H9 (cell line): ENCODE results near the gene CHRNG. TPM values are rescaled to one million over a fixed set of nuclear protein-coding genes. Genes with fewer than 3 reads are reported as not detected.

Experiments
- DNase-seq: peaks from one replicate; pipeline ENCODE4 v3.0.0-alpha.2; 2017
- H2AFZ ChIP-seq: one replicate; pipeline ENCODE4 v1.6.1; 2013; ENCODE audit warnings: mild to moderate bottlenecking, low read length, control low read depth, moderate library complexity
- H2AK5ac ChIP-seq: 2 replicates; pipeline ENCODE4 v1.6.1; 2013; ENCODE audit warnings: low read length, control low read depth, mixed read lengths; ENCODE audit not compliant: insufficient read length
- H2BK120ac ChIP-seq: one replicate; pipeline ENCODE4 v1.6.1; 2013; ENCODE audit warnings: low read depth, mild to moderate bottlenecking, low read length, control low read depth, inconsistent platforms; ENCODE audit not compliant: poor library complexity, severe bottlenecking
- H2BK12ac ChIP-seq: 2 replicates; pipeline ENCODE4 v1.6.1; 2013; ENCODE audit warnings: low read length, control low read depth, mixed read lengths, low read depth; ENCODE audit not compliant: insufficient read length
- H2BK15ac ChIP-seq: 2 replicates; pipeline ENCODE4 v1.6.1; 2013; ENCODE audit warnings: low read depth, low read length, control low read depth
- H2BK20ac ChIP-seq: one replicate; pipeline ENCODE4 v1.6.1; 2013; ENCODE audit warnings: low read depth, mild to moderate bottlenecking, low read length, control low read depth, inconsistent platforms; ENCODE audit not compliant: poor library complexity, severe bottlenecking
- H2BK5ac ChIP-seq: 2 replicates; pipeline ENCODE4 v1.6.1; 2013; ENCODE audit warnings: low read length, control low read depth, mixed read lengths; ENCODE audit not compliant: insufficient read length
- H3K14ac ChIP-seq: 2 replicates; pipeline ENCODE4 v1.6.1; 2013; ENCODE audit warnings: low read length, control low read depth; ENCODE audit not compliant: insufficient read depth
- H3K18ac ChIP-seq: 2 replicates; pipeline ENCODE4 v1.6.1; 2013; ENCODE audit warnings: low read depth, mild to moderate bottlenecking, mixed read lengths, low read length, control low read depth; ENCODE audit not compliant: insufficient read length
- H3K23ac ChIP-seq: 2 replicates; pipeline ENCODE4 v1.6.1; 2013; ENCODE audit warnings: low read length, control low read depth, mixed read lengths, low read depth; ENCODE audit not compliant: insufficient read length
- H3K23me2 ChIP-seq: 2 replicates; pipeline ENCODE4 v1.6.1; 2013; ENCODE audit warnings: low read depth, mild to moderate bottlenecking, mixed read lengths, low read length, control low read depth; ENCODE audit not compliant: insufficient read length, poor library complexity, severe bottlenecking
- H3K27ac ChIP-seq: 2 replicates; pipeline ENCODE4 v1.5.1; 2013; ENCODE audit warnings: low read length, control low read depth, mixed read lengths, low read depth; ENCODE audit not compliant: insufficient read length
- H3K27me3 ChIP-seq: 2 replicates; pipeline ENCODE4 v1.6.1; 2013; ENCODE audit warnings: low read length, control low read depth, inconsistent platforms; ENCODE audit not compliant: insufficient read depth
- H3K4ac ChIP-seq: 2 replicates; pipeline ENCODE4 v1.6.1; 2013; ENCODE audit warnings: low read depth, mild to moderate bottlenecking, control low read depth, inconsistent platforms, low read length, moderate library complexity
- H3K4me1 ChIP-seq: 2 replicates; pipeline ENCODE4 v1.6.1; 2013; ENCODE audit warnings: low read length, control low read depth, inconsistent platforms; ENCODE audit not compliant: insufficient read depth
- H3K4me2 ChIP-seq: 2 replicates; pipeline ENCODE4 v1.6.1; 2013; ENCODE audit warnings: low read length, control low read depth, mixed read lengths; ENCODE audit not compliant: insufficient read length, insufficient read depth
- H3K56ac ChIP-seq: 2 replicates; pipeline ENCODE4 v1.6.1; 2013; ENCODE audit warnings: low read depth, mild to moderate bottlenecking, mixed read lengths, low read length, control low read depth; ENCODE audit not compliant: insufficient read length
- H3K79me1 ChIP-seq: 2 replicates; pipeline ENCODE4 v1.6.1; 2013; ENCODE audit warnings: low read depth, mild to moderate bottlenecking, moderate library complexity, low read length, control low read depth, inconsistent platforms; ENCODE audit not compliant: insufficient read depth, poor library complexity, severe bottlenecking
- H3K79me2 ChIP-seq: 2 replicates; pipeline ENCODE4 v1.6.1; 2013; ENCODE audit warnings: low read length, control low read depth, inconsistent platforms; ENCODE audit not compliant: insufficient read depth
- H3K9ac ChIP-seq: 2 replicates; pipeline ENCODE4 v1.6.1; 2013; ENCODE audit warnings: low read length, control low read depth, mixed read lengths; ENCODE audit not compliant: insufficient read length; ENCODE audit errors: extremely low read depth
- H3K9me3 ChIP-seq: one replicate; pipeline ENCODE4 v1.6.1; 2013; ENCODE audit warnings: low read depth, low read length, inconsistent platforms; ENCODE audit not compliant: control insufficient read depth
- H3T11ph ChIP-seq: one replicate; pipeline ENCODE4 v1.6.1; 2013; ENCODE audit warnings: mild to moderate bottlenecking, low read length, control low read depth, inconsistent platforms
- H4K20me1 ChIP-seq: one replicate; pipeline ENCODE4 v1.6.1; 2013; ENCODE audit not compliant: control insufficient read depth, insufficient read length, insufficient read depth
- H4K5ac ChIP-seq: 2 replicates; pipeline ENCODE4 v1.6.1; 2013; ENCODE audit warnings: low read depth, mild to moderate bottlenecking, mixed read lengths, low read length, control low read depth; ENCODE audit not compliant: insufficient read length
- H4K8ac ChIP-seq: replicated peaks from 2 replicates; pipeline ENCODE4 v1.6.1; 2013; ENCODE audit warnings: low read length, control low read depth, mixed read lengths, low read depth; ENCODE audit not compliant: insufficient read length
- H4K91ac ChIP-seq: 2 replicates; pipeline ENCODE4 v1.6.1; 2013; ENCODE audit warnings: low read depth, mild to moderate bottlenecking, moderate library complexity, mixed read lengths, low read length, control low read depth; ENCODE audit not compliant: insufficient read length
- H3K27ac Mint-ChIP-seq, 3 experiments: 2 replicates in 2 of 3; 3 replicates in 1 of 3; pipeline ENCODE4 v1.8.0; 2020 to 2021; ENCODE audit warnings: mixed read lengths in 3 of 3, mild to moderate bottlenecking in 1 of 3, moderate library complexity in 1 of 3
- H3K27me3 Mint-ChIP-seq: 2 replicates; pipeline ENCODE4 v1.8.0; 2021; ENCODE audit warnings: low read depth, mild to moderate bottlenecking, moderate library complexity, mixed read lengths
- H3K36me3 Mint-ChIP-seq, 3 experiments: 2 replicates in 2 of 3; 3 replicates in 1 of 3; pipeline ENCODE4 v1.8.0; 2020 to 2021; ENCODE audit warnings: low read depth in 3 of 3, mixed read lengths in 3 of 3; ENCODE audit not compliant: insufficient read depth in 1 of 3
- H3K4me1 Mint-ChIP-seq, 2 experiments: 2 replicates each; pipeline ENCODE4 v1.8.0; 2020; ENCODE audit warnings: mixed read lengths in 2 of 2
- H3K4me3 Mint-ChIP-seq, 2 experiments: 2 replicates in 1 of 2; 3 replicates in 1 of 2; pipeline ENCODE4 v1.8.0; 2020 to 2021; ENCODE audit warnings: mild to moderate bottlenecking in 2 of 2, mixed read lengths in 2 of 2, moderate library complexity in 1 of 2
- H3K9me3 Mint-ChIP-seq, 2 experiments: 2 replicates in 1 of 2; 3 replicates in 1 of 2; pipeline ENCODE4 v1.8.0; 2020; ENCODE audit warnings: mild to moderate bottlenecking in 2 of 2, mixed read lengths in 2 of 2, moderate library complexity in 1 of 2
- CTCF ChIP-seq: fragments of 200-600 bp; sonication (generic); conservative IDR thresholded peaks from 3 replicates; pipeline ENCODE4 v1.8.0; 2021; ENCODE audit warnings: antibody characterized with exemption, mild to moderate bottlenecking
- WGBS: extraction: QIAGEN DNeasy Blood & Tissue Kit; methylation state at CpG from one replicate; pipeline ENCODE4 v1.1.7; 2013; ENCODE audit warnings: missing lambda C conversion rate, low lambda C conversion rate, mixed read lengths; ENCODE audit not compliant: insufficient read length; ENCODE audit errors: extremely low coverage; 5-methylcytosine and 5-hydroxymethylcytosine counted together
- total RNA-seq: library from RNA; stranded (reverse); gene quantifications from 2 replicates; pipeline ENCODE4 v1.2.1, GENCODE V29; 2021

The CHRNG gene
- total RNA-seq, 1 experiment from 2014 or later = not detected

- H4K5ac ChIP-seq = no peak overlapping the region
- H3K4me2 ChIP-seq = no peak overlapping the region
- Mint-ChIP-seq H3K27ac (peak overlapping the region in 1 of 3 experiments; percentile 84; a peak in 1 of 7 replicates), H3K9me3 (no peaks in the 10 kb centered on the region), H3K4me1 (peaks cover 13 to 25% of the 10 kb centered on the region in 2 experiments), H3K36me3 (no peaks in the 10 kb centered on the region), H3K27me3 (peaks cover 48% of the 10 kb centered on the region), H3K4me3 (no peak overlapping the region; a peak in 1 of 5 replicates)
- H2AK5ac ChIP-seq = no peak overlapping the region
- no peaks in the 10 kb centered on the region for H4K20me1 ChIP-seq
- H3K23me2 ChIP-seq = no peaks in the 10 kb centered on the region
- no peak overlapping the region for H2BK5ac ChIP-seq
- H3K27ac ChIP-seq = no peak overlapping the region
- no peak overlapping the region for H2BK15ac ChIP-seq
- no peak for TF ChIP-seq CTCF
- H3K18ac ChIP-seq = no peak overlapping the region
- H2BK12ac ChIP-seq = no peak overlapping the region
- H3K9me3 ChIP-seq = no peaks in the 10 kb centered on the region
- no peaks in the 10 kb centered on the region for H3K4me1 ChIP-seq
- H2BK20ac ChIP-seq = no peak overlapping the region
- H3K56ac ChIP-seq = no peak overlapping the region
- H2AFZ ChIP-seq = no peak overlapping the region
- WGBS = no CpG with 5 or more reads among the region's 17 CpGs
- no peak overlapping the region for H2BK120ac ChIP-seq
- no peak overlapping the region for H3K23ac ChIP-seq
- H3K9ac ChIP-seq = no peak overlapping the region
- H3K79me2 ChIP-seq = no peaks in the 10 kb centered on the region
- H3K27me3 ChIP-seq = no peaks in the 10 kb centered on the region
- no peak overlapping the region for H3K4ac ChIP-seq
- DNase-seq = no peak
- H4K91ac ChIP-seq = no peak overlapping the region
- H3K14ac ChIP-seq = no peak overlapping the region; the same call in 1 of the 2 replicates
- H3K79me1 ChIP-seq = no peaks in the 10 kb centered on the region
- no peak overlapping the region for H3T11ph ChIP-seq
- H4K8ac ChIP-seq = no peak overlapping the region
These were observed 9.5 kb upstream of the CHRNG start for GRCh38 chr2:232529806-232530547.
